Stimulated activated CD4-positive, alpha-beta T cell treated with anti-CD3 and anti-CD28 coated beads, Interleukin-12 subunit alpha, Interleukin-12 subunit beta, amount 100 ng/mL, for 48 hours (primary cell): ENCODE measurements around the gene SLC2A10.
"Not testable (repeated sequence)": the region's sequence is repeated elsewhere in the genome, so short reads cannot be mapped to it uniquely, and the experiment has no call there.

Source experiments
- DNase-seq, 3 donors: peaks; one replicate each; pipeline ENCODE4 v3.0.0-alpha.2; 2020; ENCODE audit warnings: low read depth in 2 of 3, low spot score in 1 of 3

The SLC2A10 gene

GRCh38 chr20:46709459-46710152, at the start of gene SLC2A10:
TSS of gene SLC2A10 (plus strand) at chr20:46709649. CDS start at chr20:46709737, 88 bp downstream.
- DNase-seq: no peak

GRCh38 chr20:46660487-46660886, 49.0 kb upstream of the SLC2A10 start:
- DNase-seq: no peak

DNA sequence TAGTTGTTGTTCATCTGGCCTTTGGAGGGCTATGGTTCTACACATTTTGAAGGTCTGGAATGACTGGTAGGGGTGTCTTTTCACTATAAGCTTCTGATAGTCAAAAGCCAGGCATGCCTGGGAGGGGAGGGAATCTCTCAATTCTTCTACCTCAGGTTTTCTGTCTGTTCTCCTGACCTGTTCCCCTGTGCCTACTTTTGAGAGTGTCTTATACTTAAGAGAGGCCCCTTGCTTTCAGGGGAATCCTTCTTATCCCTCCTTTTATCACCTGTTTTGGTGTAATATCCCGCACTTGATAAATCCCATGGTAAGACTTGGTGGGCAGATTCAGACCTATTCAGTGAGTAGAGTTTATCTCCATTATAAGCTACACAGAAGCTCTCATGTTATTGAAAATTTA, 47.8 kb upstream of the SLC2A10 start:
- no peak for DNase-seq

DNA sequence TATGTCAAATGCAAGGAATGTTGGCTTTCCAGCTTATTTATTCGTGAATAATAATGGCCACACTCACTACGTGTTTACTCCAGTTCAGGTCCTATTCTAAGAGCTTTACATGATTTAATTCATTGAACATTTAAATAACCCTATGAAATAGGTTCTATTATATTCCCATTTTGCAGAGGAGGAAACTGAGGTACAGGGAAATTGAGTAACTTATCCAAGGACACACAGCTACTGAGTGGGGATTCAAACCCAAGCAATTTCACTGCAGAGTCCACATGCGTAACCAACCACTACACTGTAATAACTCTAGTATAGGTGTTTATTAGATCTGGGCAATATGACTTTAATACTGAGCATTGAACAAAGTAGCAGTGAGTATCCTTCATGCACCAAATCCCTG, 45.9 kb upstream of the SLC2A10 start:
- DNase-seq: no peak

DNA sequence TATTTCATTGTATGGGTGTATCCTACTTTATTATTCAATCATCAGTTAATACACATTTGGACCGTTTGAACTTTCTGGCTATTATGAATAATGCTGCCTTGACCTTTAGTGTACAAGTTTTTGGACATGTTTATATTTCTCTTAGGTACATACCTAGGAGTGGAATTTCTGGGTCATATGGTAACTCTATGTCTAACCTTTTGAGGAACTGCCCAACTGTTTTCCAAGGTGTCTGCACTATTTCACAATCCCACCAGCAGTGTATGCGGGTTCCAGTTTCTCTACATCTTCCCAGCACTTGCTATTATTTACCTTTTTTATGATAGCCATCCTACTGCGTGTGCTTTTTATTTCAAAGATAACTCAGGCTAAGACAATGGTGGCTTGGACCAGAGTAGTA, 43.8 kb upstream of the SLC2A10 start:
- no peak for DNase-seq

DNA sequence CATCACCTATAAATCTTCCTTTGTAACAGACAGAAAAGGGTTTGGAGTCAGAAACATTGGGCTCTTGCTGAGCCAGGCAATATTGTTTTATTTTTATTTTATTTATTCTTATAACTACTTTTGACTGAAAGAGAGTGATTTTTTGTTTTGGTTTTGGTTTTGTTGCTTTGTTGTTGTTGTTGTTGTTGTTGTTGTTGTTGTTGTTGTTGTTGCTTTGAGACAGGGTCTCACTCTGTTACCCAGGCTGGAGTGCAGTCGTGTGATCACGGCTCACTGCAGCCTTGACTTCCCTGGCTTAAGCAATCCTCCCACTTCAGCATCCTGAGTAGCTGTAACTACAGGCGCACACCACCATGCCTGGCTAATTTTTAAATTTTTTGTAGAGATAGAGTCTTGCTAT, 43.1 kb upstream of the SLC2A10 start:
- DNase-seq: no peak

DNA sequence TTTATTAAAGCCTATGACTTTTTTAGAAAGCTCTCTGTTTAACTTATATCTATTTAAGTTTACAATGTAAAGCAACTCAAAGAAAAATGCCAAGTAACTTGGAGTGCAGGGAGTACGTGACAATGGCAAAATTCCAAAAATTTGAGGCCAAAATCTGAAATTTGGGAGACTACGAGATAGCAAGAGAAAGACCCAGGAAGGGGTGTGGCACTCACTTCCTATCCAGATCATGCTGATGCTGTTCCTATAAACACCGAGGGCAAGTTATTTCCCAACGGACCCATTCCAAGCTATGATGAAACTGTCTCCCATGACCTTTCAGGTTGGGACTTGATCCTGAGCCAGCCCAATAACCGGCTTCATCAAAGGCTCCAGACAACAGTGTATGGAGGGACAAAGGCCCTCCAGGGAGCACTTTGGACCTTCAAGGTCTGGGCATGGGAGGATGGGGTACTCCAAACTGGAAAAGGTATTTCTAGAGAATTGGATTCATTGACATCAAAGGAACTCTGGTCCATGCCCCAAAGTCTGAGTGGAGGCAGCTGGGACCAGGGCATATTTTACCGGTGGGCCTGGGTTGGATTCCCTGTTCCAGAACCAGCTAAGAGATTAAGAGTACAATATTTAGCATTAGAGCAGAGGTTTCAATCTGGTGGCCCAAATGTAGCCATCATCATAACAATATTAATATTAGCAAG, 42.5 kb upstream of the SLC2A10 start:
- no peak for DNase-seq

- DNase-seq: no peak
Observed at GRCh38 chr20:46670228-46670584, 39.2 kb upstream of the SLC2A10 start.

- DNase-seq: no peak
Observed at GRCh38 chr20:46670585-46671584, 38.6 kb upstream of the SLC2A10 start.

DNA sequence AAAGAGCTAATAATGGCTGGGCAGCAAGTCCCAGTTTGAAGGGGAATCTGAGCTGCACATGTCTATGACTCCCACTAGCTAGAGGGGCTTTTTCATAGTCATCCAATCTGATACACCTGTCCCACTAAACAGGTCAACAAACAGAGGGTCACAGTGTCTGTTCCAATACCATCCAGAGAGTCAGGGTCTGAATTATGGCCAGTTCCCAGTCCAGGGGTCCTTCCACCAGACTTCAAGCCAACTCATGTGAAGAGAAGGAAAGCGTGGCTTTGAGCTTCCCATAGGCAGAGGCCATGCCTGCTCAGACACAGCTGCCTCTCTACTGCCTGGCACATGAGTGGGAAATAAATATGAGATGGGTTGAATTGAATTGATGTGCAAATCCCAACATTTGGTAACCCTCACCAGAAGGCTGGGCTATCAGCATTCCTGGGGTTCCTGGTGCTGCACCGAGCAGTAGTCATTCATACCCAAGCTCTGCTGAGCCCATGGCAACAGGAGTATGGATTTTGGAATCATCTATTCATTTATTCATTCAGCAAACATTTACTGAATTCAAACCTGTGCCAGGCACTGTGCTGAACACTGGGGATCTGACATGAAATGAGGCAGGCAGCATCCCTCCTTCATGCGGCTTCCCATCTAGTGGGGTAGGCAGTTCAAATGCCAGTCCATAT, 37.4 kb upstream of the SLC2A10 start:
- DNase-seq: no peak

GRCh38 chr20:46672543-46673148, 36.8 kb upstream of the SLC2A10 start:
- no peak for DNase-seq

GRCh38 chr20:46673394-46674252, 35.8 kb upstream of the SLC2A10 start:
- DNase-seq: no peak

DNA sequence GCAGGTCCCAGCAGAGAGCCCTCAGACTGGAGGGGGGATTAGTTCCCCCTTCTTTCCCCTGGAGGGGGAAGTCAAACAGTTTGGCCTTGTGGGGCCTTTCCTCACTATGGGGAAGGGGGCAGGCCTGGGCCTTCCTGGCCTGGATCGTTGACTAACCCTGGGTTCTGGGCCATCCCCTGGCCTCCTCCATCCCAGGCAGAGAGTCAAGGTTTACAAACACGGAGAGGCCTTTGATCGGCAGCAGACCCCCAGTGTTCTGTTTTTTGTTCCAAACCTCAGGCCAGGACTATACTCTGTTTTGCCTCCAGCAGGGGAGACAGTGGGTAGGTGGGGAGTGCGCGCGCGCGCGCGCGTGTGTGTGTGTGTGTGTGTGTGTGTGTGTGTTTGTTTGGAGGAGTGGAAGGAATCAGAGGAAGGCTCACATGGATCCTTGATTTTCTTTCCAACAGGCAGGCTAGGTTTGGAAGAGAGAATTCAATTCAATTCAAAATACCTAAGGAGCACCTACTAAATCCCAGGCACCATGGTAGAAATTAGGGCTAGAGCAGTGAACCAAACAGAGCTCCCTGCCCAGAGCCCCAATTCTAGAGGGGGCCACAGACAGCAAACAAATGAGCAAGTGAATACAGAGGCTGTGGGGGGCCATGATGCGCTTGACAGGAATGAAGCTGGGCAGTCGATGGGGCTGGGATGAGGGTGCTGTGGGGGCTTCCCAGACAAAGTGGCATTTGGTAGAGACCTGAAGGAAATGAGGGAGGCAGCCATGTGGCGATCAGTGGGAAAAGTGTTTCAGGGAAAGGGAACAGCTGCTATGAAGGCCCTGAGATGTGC, 35.0 kb upstream of the SLC2A10 start:
- DNase-seq: no peak

DNA sequence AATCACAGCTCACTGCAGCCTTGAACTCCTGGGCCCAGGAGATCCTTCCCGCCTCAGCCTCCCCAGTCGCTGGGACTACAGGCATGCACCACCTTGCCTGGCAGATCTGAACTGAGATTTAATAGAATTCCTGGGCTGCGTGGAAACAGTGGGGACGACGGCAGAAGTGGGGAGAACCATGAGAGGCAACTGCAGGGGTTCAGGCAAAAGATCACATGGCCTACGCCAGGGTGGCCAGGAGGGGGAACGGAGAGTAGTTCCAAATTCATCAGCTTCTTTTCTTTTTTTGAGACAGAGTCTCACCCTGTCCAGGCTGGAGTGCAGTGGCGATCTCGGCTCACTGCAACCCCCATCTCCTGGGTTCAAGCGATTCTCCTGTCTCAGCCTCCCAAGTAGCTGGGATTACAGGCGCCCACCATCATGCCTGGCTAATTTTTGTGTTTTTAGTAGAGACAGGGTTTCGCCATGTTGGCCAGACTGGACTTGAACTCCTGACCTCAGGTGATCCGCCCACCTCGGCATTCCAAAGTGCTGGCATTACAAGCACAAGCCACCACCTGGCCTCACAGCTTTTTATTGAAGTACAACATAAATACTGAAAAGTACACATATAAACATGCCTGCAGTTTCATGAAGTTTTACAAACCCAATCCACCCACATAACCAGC, 32.7 kb upstream of the SLC2A10 start:
- DNase-seq: not testable (repeated sequence)

DNA sequence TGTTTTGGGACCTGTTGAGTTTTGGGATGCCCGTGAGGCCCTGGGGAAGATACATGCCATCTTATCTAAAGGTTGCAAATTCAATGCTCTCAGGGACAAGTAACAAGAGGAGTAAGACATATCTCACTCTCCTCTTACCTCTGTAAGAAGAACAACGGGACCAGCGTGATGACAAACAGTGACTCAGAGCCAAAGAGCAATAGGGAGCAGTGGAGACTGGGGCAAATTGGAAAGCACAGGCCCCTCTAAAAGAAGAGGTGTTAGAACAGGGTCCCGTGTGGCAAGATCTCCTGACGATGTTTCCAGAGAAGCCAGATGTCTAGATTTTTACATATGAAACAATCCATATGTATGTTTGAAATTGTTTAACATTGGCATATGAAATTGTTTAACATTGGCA, 31.8 kb upstream of the SLC2A10 start:
- DNase-seq: no peak

DNA sequence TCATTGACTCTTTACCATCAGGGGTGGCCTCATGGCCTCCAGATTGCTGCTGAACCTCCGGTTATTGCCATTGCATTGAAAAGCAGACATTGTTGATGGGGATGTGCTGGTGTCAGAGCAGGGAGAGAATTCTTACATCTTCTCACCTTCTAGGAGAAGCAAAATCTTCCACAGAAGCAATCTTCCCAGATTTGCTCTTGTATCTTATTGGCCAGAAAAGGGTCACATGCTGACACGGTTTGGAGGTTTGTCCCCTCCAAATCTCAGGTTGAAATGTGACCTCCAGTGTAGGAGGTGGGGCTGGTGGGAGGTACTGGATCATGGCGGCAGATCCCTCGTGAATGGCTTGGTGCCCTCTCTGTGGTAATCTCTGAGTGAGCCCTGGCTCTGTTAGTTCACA, 30.9 kb upstream of the SLC2A10 start:
- no peak for DNase-seq

- no peak for DNase-seq
Observed at GRCh38 chr20:46680684-46681031, 28.8 kb upstream of the SLC2A10 start.

- peak; percentile 48 to 81 (median 52) for DNase-seq
Observed at GRCh38 chr20:46681032-46681854, 28.2 kb upstream of the SLC2A10 start.
